Neuronal stem cell (in vitro differentiated cells): ENCODE results near the gene ADRA2B.
A peak's percentile ranks its signal among the peaks of the same experiment; 100 is the strongest.

Experiments
- DNase-seq: peaks from one replicate; pipeline ENCODE4 v3.0.0-alpha.2; 2013; ENCODE audit warnings: low spot score
- H2AFZ ChIP-seq: one replicate; pipeline ENCODE4 v1.6.1; 2013; ENCODE audit warnings: mild to moderate bottlenecking, low read length, inconsistent platforms
- H2AK5ac ChIP-seq: 2 replicates; pipeline ENCODE4 v1.6.1; 2013; ENCODE audit warnings: low read depth, mild to moderate bottlenecking, inconsistent platforms, low read length, moderate library complexity, mixed read lengths
- H2BK120ac ChIP-seq: 2 replicates; pipeline ENCODE4 v1.6.1; 2013; ENCODE audit warnings: low read depth, mild to moderate bottlenecking, inconsistent platforms, low read length, moderate library complexity, mixed read lengths
- H2BK12ac ChIP-seq: one replicate; pipeline ENCODE4 v1.6.1; 2013; ENCODE audit warnings: low read length, inconsistent platforms
- H2BK15ac ChIP-seq: 2 replicates; pipeline ENCODE4 v1.6.1; 2013; ENCODE audit warnings: mild to moderate bottlenecking, low read length, inconsistent platforms, mixed read lengths
- H2BK5ac ChIP-seq: one replicate; pipeline ENCODE4 v1.6.1; 2013; ENCODE audit warnings: inconsistent platforms, mild to moderate bottlenecking, low read length, moderate library complexity
- H3K14ac ChIP-seq: one replicate; pipeline ENCODE4 v1.6.1; 2013; ENCODE audit warnings: low read length, inconsistent platforms
- H3K18ac ChIP-seq: 2 replicates; pipeline ENCODE4 v1.6.1; 2013; ENCODE audit warnings: low read length, inconsistent platforms
- H3K23ac ChIP-seq: 2 replicates; pipeline ENCODE4 v1.6.1; 2013; ENCODE audit warnings: low read depth, mild to moderate bottlenecking, mixed read lengths, low read length, inconsistent platforms; ENCODE audit not compliant: poor library complexity
- H3K27ac ChIP-seq: replicated peaks from 3 replicates; pipeline ENCODE4 v1.5.1; 2013; ENCODE audit warnings: low read length, inconsistent platforms
- H3K27me3 ChIP-seq, 3 experiments: 2 replicates each; pipeline ENCODE4 v1.6.1; 2013; ENCODE audit warnings: low read length in 3 of 3, mild to moderate bottlenecking in 2 of 3, inconsistent platforms in 1 of 3, low read depth in 1 of 3, mixed read lengths in 1 of 3, moderate library complexity in 1 of 3; ENCODE audit not compliant: control insufficient read depth in 3 of 3, insufficient read depth in 3 of 3
- H3K36me3 ChIP-seq, 2 donors: replicated peaks in 1 of 2; 2 replicates each; pipeline ENCODE4 v1.6.1; 2013; ENCODE audit warnings: low read length in 2 of 2; ENCODE audit not compliant: control insufficient read depth in 2 of 2, insufficient read depth in 2 of 2
- H3K4ac ChIP-seq: 2 replicates; pipeline ENCODE4 v1.6.1; 2013; ENCODE audit warnings: inconsistent platforms, mild to moderate bottlenecking, low read length, moderate library complexity
- H3K4me1 ChIP-seq, 2 donors: 1 replicate in 1 of 2; 2 replicates in 1 of 2; pipeline ENCODE4 v1.6.1; 2013; ENCODE audit warnings: low read length in 2 of 2, low read depth in 1 of 2; ENCODE audit not compliant: control insufficient read depth in 2 of 2, insufficient read depth in 1 of 2
- H3K4me2 ChIP-seq: one replicate; pipeline ENCODE4 v1.6.1; 2013; ENCODE audit warnings: mild to moderate bottlenecking, low read length, inconsistent platforms; ENCODE audit not compliant: insufficient read depth, poor library complexity, severe bottlenecking
- H3K4me3 ChIP-seq, 2 donors: 2 replicates each; pipeline ENCODE4 v1.5.1; 2013; ENCODE audit warnings: low read length in 2 of 2, mild to moderate bottlenecking in 2 of 2, inconsistent platforms in 1 of 2, moderate library complexity in 1 of 2
- H3K79me1 ChIP-seq: one replicate; pipeline ENCODE4 v1.6.1; 2013; ENCODE audit warnings: low read depth, mild to moderate bottlenecking, inconsistent platforms, low read length, moderate library complexity
- H3K9ac ChIP-seq: one replicate; pipeline ENCODE4 v1.6.1; 2013; ENCODE audit warnings: mild to moderate bottlenecking, low read depth, low read length, inconsistent platforms; ENCODE audit not compliant: poor library complexity
- H3K9me3 ChIP-seq, 2 donors: replicated peaks in 1 of 2; 2 replicates each; pipeline versions ENCODE3 to v1.6.1; 2013; ENCODE audit warnings: low read length in 2 of 2, mild to moderate bottlenecking in 2 of 2, inconsistent platforms in 1 of 2, low read depth in 1 of 2, mixed read lengths in 1 of 2, moderate library complexity in 1 of 2; ENCODE audit not compliant: control insufficient read depth in 2 of 2, insufficient read depth in 1 of 2
- H4K8ac ChIP-seq: one replicate; pipeline ENCODE4 v1.6.1; 2013; ENCODE audit warnings: low read depth, mild to moderate bottlenecking, inconsistent platforms, low read length, moderate library complexity
- H4K91ac ChIP-seq: one replicate; pipeline ENCODE4 v1.6.1; 2013; ENCODE audit warnings: low read length, low read depth, mild to moderate bottlenecking, inconsistent platforms; ENCODE audit not compliant: poor library complexity
- WGBS, 2 donors: extraction: QIAGEN DNeasy Blood & Tissue Kit; methylation state at CpG; one replicate each; pipeline ENCODE4 v1.1.7; 2013; ENCODE audit warnings: missing lambda C conversion rate in 2 of 2, mixed read lengths in 1 of 2; ENCODE audit not compliant: insufficient read length in 2 of 2, insufficient replicate concordance in 1 of 2; ENCODE audit errors: extremely low coverage in 2 of 2; 5-methylcytosine and 5-hydroxymethylcytosine counted together

ADRA2B gene

DNA sequence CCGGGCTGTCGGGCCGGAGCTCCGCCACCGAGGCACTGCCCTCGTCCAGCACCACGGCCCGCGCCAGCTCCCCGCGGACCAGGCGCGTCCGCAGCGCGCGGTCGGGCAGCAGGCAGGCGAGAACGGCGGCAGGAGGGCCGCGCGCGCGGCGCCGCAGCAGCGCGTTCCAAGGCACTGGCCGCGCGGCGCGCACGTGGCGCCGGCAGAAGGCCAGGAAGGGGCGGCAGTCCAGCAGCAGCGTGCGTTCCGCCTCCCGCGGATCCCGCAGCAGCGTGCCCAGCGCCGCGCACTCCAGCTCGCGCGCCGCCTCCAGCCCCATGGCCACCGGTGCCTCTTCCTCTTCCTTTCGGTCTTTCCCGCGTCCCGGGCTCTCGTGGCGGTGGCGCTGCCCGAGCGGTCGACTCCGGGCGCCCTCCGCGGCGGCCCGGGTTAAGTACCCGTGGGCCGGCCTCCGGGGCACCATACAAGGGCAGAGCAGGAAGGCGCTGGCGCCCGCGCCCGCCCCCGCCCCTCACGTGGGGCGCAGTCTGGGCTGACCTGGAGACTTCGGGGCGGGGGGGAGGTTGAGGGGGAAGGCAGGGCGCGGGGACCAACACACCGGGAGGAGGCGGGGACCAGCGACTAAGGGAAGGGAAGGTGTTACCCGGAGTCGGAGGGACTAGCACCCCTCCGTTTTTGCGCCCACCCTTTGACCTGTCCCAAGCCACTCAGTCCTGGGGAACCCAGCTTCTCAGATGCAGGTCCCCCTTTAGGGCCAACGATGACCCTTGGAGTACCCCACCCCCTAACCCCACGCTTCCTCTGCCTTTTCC is 28.9 kb upstream of the ADRA2B start, which contains the start of gene DUSP2:
TSS of gene DUSP2 (minus strand) at position 405 of the 812 bp plus-strand sequence. CDS start at position 319, 86 bp downstream.
- peak within 1 kb of the TSS; percentile 95 for H2AFZ ChIP-seq
- peak within 1 kb of the TSS; percentile 89 for H4K8ac ChIP-seq
- no peaks in the 10 kb centered on the region for H3K9me3 ChIP-seq
- H3K9ac ChIP-seq: peak within 1 kb of the TSS; percentile 80
- peaks cover 6 to 79% (median 29%) of the 10 kb centered on the region in 3 experiments for H3K27me3 ChIP-seq
- H3K4me3 ChIP-seq: peak within 1 kb of the TSS; percentile 38 to 71
- no peak within 1 kb of the TSS for H3K27ac ChIP-seq
- H3K4ac ChIP-seq: no peak within 1 kb of the TSS
- DNase-seq: peak; percentile 38
- peaks cover 4% of the 10 kb centered on the region for H3K79me1 ChIP-seq
- no CpG with 5 or more reads among the region's 94 CpGs for WGBS, 2 donors
- H3K18ac ChIP-seq: peak within 1 kb of the TSS; percentile 97
- peak within 1 kb of the TSS; percentile 76 for H2AK5ac ChIP-seq
- no peaks in the 10 kb centered on the region for H3K36me3 ChIP-seq
- peaks cover 20 to 21% of the 10 kb centered on the region in 2 donors for H3K4me1 ChIP-seq
- no peak within 1 kb of the TSS for H4K91ac ChIP-seq
- peak within 1 kb of the TSS; percentile 48 for H3K23ac ChIP-seq
- no peak within 1 kb of the TSS for H2BK5ac ChIP-seq
- H2BK12ac ChIP-seq: peak within 1 kb of the TSS; percentile 78
- H2BK15ac ChIP-seq: peak within 1 kb of the TSS; percentile 86
- peak within 1 kb of the TSS; percentile 76 for H3K4me2 ChIP-seq
- no peak within 1 kb of the TSS for H2BK120ac ChIP-seq
- H3K14ac ChIP-seq: peak within 1 kb of the TSS; percentile 76

DNA sequence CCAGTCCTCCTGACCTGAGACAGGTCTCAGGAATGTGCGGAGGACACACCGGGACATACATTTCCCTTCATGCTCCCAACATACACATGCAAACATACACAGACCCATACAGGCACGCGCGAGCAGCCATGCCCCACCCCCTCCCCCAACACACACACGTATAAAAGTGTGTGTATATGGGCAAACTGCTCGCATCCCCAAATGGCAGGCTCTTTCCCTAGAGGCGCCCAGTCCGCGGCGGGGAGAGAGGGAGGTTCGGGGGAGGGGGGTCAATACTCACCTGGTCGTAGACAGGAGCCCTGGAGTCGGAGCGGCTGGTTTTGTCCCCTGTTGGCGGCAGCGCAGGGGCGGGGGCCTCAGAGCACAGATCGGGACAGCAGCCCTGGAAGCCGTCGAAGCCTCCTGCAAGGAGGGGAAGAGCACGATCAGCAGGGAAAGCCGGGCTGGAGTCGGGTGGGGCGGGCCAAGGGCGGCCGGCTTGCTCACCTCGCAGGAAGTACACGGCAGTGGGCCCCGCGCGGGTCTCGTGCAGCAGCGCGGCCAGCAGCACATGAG is 28.2 kb upstream of the ADRA2B start:
- peak overlapping the region; percentile 2 for H2AK5ac ChIP-seq
- no peak overlapping the region for H3K4ac ChIP-seq
- no peak overlapping the region for H2BK120ac ChIP-seq
- H2AFZ ChIP-seq: peak overlapping the region; percentile 95
- peak overlapping the region; percentile 97 for H3K18ac ChIP-seq
- WGBS, 2 donors: no CpG with 5 or more reads among the region's 35 CpGs
- H3K36me3 ChIP-seq: no peaks in the 10 kb centered on the region
- no peak overlapping the region for H2BK5ac ChIP-seq
- H3K4me3 ChIP-seq: peak overlapping the region; percentile 38 to 71
- peaks cover 6 to 79% (median 29%) of the 10 kb centered on the region in 3 experiments for H3K27me3 ChIP-seq
- H3K27ac ChIP-seq: no peak overlapping the region
- DNase-seq: no peak
- peak overlapping the region; percentile 80 for H3K9ac ChIP-seq
- peak overlapping the region; percentile 76 for H3K4me2 ChIP-seq
- H3K79me1 ChIP-seq: peaks cover 4% of the 10 kb centered on the region
- H3K4me1 ChIP-seq: peaks cover 20 to 21% of the 10 kb centered on the region in 2 donors
- H4K91ac ChIP-seq: no peak overlapping the region
- peak overlapping the region; percentile 89 for H4K8ac ChIP-seq
- no peak overlapping the region for H2BK12ac ChIP-seq
- H3K23ac ChIP-seq: peak overlapping the region; percentile 48
- H3K9me3 ChIP-seq: no peaks in the 10 kb centered on the region
- H2BK15ac ChIP-seq: peak overlapping the region; percentile 86
- peak overlapping the region; percentile 76 for H3K14ac ChIP-seq

DNA sequence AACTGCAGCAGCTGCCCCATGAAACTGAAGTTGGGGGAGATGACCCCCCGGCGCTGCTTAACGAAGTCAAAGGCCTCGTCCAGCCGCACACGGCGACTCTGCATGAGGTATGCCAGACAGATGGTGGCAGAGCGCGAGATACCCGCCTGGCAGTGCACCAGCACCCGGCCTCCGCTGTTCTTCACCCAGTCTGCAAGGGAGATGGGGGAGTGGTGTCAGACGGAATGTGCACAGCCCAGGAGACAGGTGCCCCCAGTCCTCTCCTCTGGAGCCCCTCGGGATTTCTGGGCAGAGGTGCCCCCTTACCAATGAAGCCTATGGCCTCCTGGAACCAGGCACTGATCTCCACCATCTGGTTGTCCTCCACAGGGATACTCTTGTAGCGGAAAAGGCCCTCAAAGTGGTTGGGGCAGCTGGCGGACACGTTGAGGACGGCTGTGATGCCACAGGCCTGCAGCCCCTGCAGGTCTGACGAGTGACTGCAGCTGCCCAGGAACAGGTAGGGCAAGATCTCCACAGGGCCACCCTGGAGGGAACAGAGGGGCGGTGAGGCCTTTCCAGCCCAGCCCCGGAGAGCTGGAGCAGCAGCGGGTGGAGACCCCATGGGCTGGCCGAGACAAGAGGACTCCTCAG is 27.6 kb upstream of the ADRA2B start:
- Histone ChIP-seq H3K9ac (no peak overlapping the region), H3K23ac (no peak overlapping the region), H3K79me1 (peaks cover 4% of the 10 kb centered on the region), H3K4me3 (no peak overlapping the region), H3K4me2 (no peak overlapping the region), H2BK12ac (peak overlapping the region; percentile 60), H2BK120ac (no peak overlapping the region), H3K36me3 (no peaks in the 10 kb centered on the region), H3K9me3 (no peaks in the 10 kb centered on the region), H4K91ac (no peak overlapping the region), H3K27me3 (peaks cover 6 to 77% (median 29%) of the 10 kb centered on the region in 3 experiments), H2BK15ac (no peak overlapping the region), H3K27ac (no peak overlapping the region), H3K4me1 (peaks cover 20% of the 10 kb centered on the region in 2 donors), H2AFZ (no peak overlapping the region), H3K14ac (no peak overlapping the region), H4K8ac (no peak overlapping the region), H3K18ac (peak overlapping the region; percentile 97), H2BK5ac (no peak overlapping the region), H3K4ac (no peak overlapping the region), H2AK5ac (peak overlapping the region; percentile 2)
- WGBS, 2 donors: no CpG with 5 or more reads among the region's 23 CpGs
- DNase-seq: no peak
